ENCODE results near the gene CD163L1. TPM values are rescaled to one million over a fixed set of nuclear protein-coding genes. Genes with fewer than 3 reads are reported as not detected.

CD163L1 gene
- total and polyA plus RNA-seq, 9 of the 15 experiments (the other 6 are each of a cell fraction or from before 2014, with no cell fraction given) = 0.54 to 9.2 (median 2.0) TPM

DNA sequence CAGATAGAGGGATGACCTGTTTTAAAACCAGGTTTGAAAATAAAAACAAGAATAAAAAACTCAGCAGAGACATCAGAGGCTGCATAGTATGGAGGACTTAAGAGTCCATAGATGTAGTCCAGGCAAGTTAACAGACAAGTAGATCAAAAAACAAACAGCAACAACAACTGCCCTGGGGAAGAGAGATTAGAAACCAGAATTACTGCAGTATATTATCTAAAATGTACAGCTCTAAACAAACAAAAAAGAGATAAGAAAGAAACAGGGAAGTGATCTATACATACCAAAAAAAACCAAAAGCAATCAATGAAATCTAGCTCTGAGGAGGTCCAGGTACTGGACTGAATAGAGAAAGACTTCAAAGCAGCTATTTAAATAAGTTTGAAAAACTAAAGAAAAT, 91.3 kb downstream of the CD163L1 start (continued):
- no peak for TF ChIP-seq KDM4B (IDR thresholded peaks at IDR 0.05; ENCODE audit: borderline replicate concordance in 2 of 2, low read depth in 1 of 2)
- peak; percentile 91; the same call in 1 of the 2 replicates for TF ChIP-seq SMARCE1 (IDR thresholded peaks at IDR 0.05)
- peak; percentile 78 for TF ChIP-seq CBFA2T2 (conservative IDR thresholded peaks at IDR 0.05)
- peak; percentile 75; the same call in 1 of the 2 replicates for TF ChIP-seq FOXM1 (IDR thresholded peaks at IDR 0.05; ENCODE audit: low read depth)
- TF ChIP-seq FOXM1 (CRISPR knock-in tag; IDR thresholded peaks at IDR 0.05; ENCODE audit: low read depth) = no peak
- peak in 1 of 2 experiments; percentile 86; a peak in 2 of 4 replicates for TF ChIP-seq FOXA3 (CRISPR knock-in tag; conservative IDR thresholded peaks at IDR 0.05 in 1 of 2, IDR thresholded peaks at IDR 0.05 in 1 of 2)
- no peak for TF ChIP-seq FOXJ3 (CRISPR knock-in tag; IDR thresholded peaks at IDR 0.05)
- TF ChIP-seq MTA1 (IDR thresholded peaks at IDR 0.05; ENCODE audit: borderline replicate concordance) = peak; percentile 64; the same call in 1 of the 2 replicates
- TF ChIP-seq NFATC3 (IDR thresholded peaks at IDR 0.05) = no peak
- TF ChIP-seq RBM34 (IDR thresholded peaks at IDR 0.05; ENCODE audit: borderline replicate concordance, insufficient read depth, low read length) = no peak
- peak; percentile 66; the same call in 1 of the 2 replicates for TF ChIP-seq FOXA1 (IDR thresholded peaks at IDR 0.05; ENCODE audit: borderline replicate concordance)
- peak; percentile 88 for TF ChIP-seq TAL1 (IDR thresholded peaks at IDR 0.05)
- no peak for TF ChIP-seq SPI1 (IDR thresholded peaks at IDR 0.05; ENCODE audit: borderline replicate concordance, low read depth, low read length)
- peak; percentile 76 for TF ChIP-seq SMARCC2 (IDR thresholded peaks at IDR 0.05; ENCODE audit: low read depth)
- TF ChIP-seq NFIC (IDR thresholded peaks at IDR 0.05) = peak; percentile 46
- peak; percentile 67 for TF ChIP-seq TCF3 (CRISPR knock-in tag; IDR thresholded peaks at IDR 0.05)
- peak; percentile 44; the same call in 1 of the 2 replicates for TF ChIP-seq KLF16 (IDR thresholded peaks at IDR 0.05)
- 0 out of 2 replicates have a peak, but pooled peaks have one; percentile 31 for TF ChIP-seq NCOA1 (IDR thresholded peaks at IDR 0.05; ENCODE audit: low read depth)
- peak; percentile 95 for TF ChIP-seq ARID1B (IDR thresholded peaks at IDR 0.05)
- TF ChIP-seq BRCA1 (IDR thresholded peaks at IDR 0.05) = no peak
- TF ChIP-seq BRCA1 (CRISPR knock-in tag; IDR thresholded peaks at IDR 0.05) = no peak
- no peak for TF ChIP-seq RFX1 (IDR thresholded peaks at IDR 0.05)
- no peak for TF ChIP-seq ZNF830 (CRISPR knock-in tag; IDR thresholded peaks at IDR 0.05)
- no peak for TF ChIP-seq NFE2L1 (tag; IDR thresholded peaks at IDR 0.05; ENCODE audit: borderline replicate concordance, low read depth)
- peak; percentile 82 for TF ChIP-seq SOX6 (IDR thresholded peaks at IDR 0.05)
- TF ChIP-seq ZBTB49 (CRISPR knock-in tag; IDR thresholded peaks at IDR 0.05; ENCODE audit: borderline replicate concordance) = no peak
- no peak for TF ChIP-seq MAX (CRISPR knock-in tag; IDR thresholded peaks at IDR 0.05)
- TF ChIP-seq, protein P1, sequence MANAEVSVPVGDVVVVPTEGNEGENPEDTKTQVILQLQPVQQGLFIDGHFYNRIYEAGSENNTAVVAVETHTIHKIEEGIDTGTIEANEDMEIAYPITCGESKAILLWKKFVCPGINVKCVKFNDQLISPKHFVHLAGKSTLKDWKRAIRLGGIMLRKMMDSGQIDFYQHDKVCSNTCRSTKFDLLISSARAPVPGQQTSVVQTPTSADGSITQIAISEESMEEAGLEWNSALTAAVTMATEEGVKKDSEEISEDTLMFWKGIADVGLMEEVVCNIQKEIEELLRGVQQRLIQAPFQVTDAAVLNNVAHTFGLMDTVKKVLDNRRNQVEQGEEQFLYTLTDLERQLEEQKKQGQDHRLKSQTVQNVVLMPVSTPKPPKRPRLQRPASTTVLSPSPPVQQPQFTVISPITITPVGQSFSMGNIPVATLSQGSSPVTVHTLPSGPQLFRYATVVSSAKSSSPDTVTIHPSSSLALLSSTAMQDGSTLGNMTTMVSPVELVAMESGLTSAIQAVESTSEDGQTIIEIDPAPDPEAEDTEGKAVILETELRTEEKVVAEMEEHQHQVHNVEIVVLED (CRISPR knock-in tag; IDR thresholded peaks at IDR 0.05) = no peak

All from K562 (cell line).